Activated CD4-positive, alpha-beta memory T cell treated with anti-CD3 and anti-CD28 coated beads for 36 hours (primary cell): ENCODE data around the gene NR5A1. TPM values are rescaled to one million over a fixed set of nuclear protein-coding genes. Genes with fewer than 3 reads are reported as not detected.

Experiments used
- CTCF ChIA-PET: fragments of 350-600 bp; sonication (Branson Sonifier 250); formaldehyde crosslinking; loops from one replicate; lab custom pipeline; 2021; ENCODE audit warnings: antibody characterized with exemption, inconsistent platforms; lab: Charles Lee
- POLR2A ChIA-PET: fragments of 350-600 bp; sonication (Branson Sonifier 250); formaldehyde crosslinking; loops from one replicate; lab custom pipeline; 2021; ENCODE audit warnings: antibody characterized with exemption; lab: Charles Lee
- DNase-seq: peaks from one replicate; pipeline ENCODE4 v3.0.0-alpha.2; 2020
- H3K27ac Mint-ChIP-seq: one replicate; pipeline ENCODE4 v1.8.0; 2021; ENCODE audit warnings: mixed read lengths
- H3K27me3 Mint-ChIP-seq: one replicate; pipeline ENCODE4 v1.8.0; 2021; ENCODE audit warnings: mixed read lengths
- H3K36me3 Mint-ChIP-seq: one replicate; pipeline ENCODE4 v1.8.0; 2021; ENCODE audit warnings: mixed read lengths
- H3K4me1 Mint-ChIP-seq: one replicate; pipeline ENCODE4 v1.8.0; 2021; ENCODE audit warnings: low read depth, mixed read lengths
- H3K4me3 Mint-ChIP-seq: one replicate; pipeline ENCODE4 v1.8.0; 2021; ENCODE audit warnings: mild to moderate bottlenecking, mixed read lengths
- H3K9me3 Mint-ChIP-seq: one replicate; pipeline ENCODE4 v1.8.0; 2021; ENCODE audit warnings: mixed read lengths
- intact Hi-C: fragments of 100-400 bp; cut with micrococcal nuclease; formaldehyde crosslinking; loops from one replicate; pipeline ENCODE4 v1.15.1; 2023
- total RNA-seq, 2 experiments: library from RNA; stranded (reverse); gene quantifications; one replicate each; pipeline ENCODE4 v1.2.3, GENCODE V29; 2021

The NR5A1 gene
- total RNA-seq, 2 experiments from 2014 or later, result not detected

- H3K9me3 Mint-ChIP-seq, result no peaks in the 10 kb centered on the region
- intact Hi-C loops, result no loop called here
- DNase-seq, result no peak
- ChIA-PET CTCF (interaction anchor here (0.6 to 1.1 kb wide), 2 partner anchors 41 to 133 kb away, joined by 3 read pairs; no protein-coding TSS in a partner anchor), POLR2A (no interaction called here)
- H3K4me1 Mint-ChIP-seq, result peaks cover 13% of the 10 kb centered on the region
- H3K27me3 Mint-ChIP-seq, result peaks cover 2% of the 10 kb centered on the region
- H3K4me3 Mint-ChIP-seq, result no peak overlapping the region
- H3K27ac Mint-ChIP-seq, result no peak overlapping the region
- H3K36me3 Mint-ChIP-seq, result no peaks in the 10 kb centered on the region
Observed at GRCh38 chr9:124496075-124496449, 11.1 kb downstream of the NR5A1 start.

GRCh38 chr9:124495126-124496074 is 11.8 kb downstream of the NR5A1 start:
- ChIA-PET CTCF (no interaction called here), POLR2A (no interaction called here)
- H3K36me3 Mint-ChIP-seq, result no peaks in the 10 kb centered on the region
- intact Hi-C loops, result no loop called here
- DNase-seq, result no peak
- H3K27ac Mint-ChIP-seq, result no peak overlapping the region
- peaks cover 9% of the 10 kb centered on the region for H3K4me1 Mint-ChIP-seq
- no peak overlapping the region for H3K4me3 Mint-ChIP-seq
- H3K9me3 Mint-ChIP-seq, result no peaks in the 10 kb centered on the region
- peaks cover 2% of the 10 kb centered on the region for H3K27me3 Mint-ChIP-seq

- Mint-ChIP-seq H3K9me3 (no peaks in the 10 kb centered on the region), H3K4me3 (no peak overlapping the region), H3K27me3 (no peaks in the 10 kb centered on the region), H3K36me3 (no peaks in the 10 kb centered on the region), H3K4me1 (peaks cover 4% of the 10 kb centered on the region), H3K27ac (no peak overlapping the region)
- DNase-seq, result no peak
- intact Hi-C loops, result no loop called here
- ChIA-PET CTCF (interaction anchor here (0.7 kb wide), 1 partner anchor 33 kb away, joined by 3 read pairs; no protein-coding TSS in a partner anchor), POLR2A (no interaction called here)
Observed at GRCh38 chr9:124493794-124494479, 13.3 kb downstream of the NR5A1 start.

- Mint-ChIP-seq H3K27ac (no peak overlapping the region), H3K4me3 (no peak overlapping the region), H3K9me3 (no peaks in the 10 kb centered on the region), H3K36me3 (no peaks in the 10 kb centered on the region), H3K4me1 (peaks cover 4% of the 10 kb centered on the region), H3K27me3 (no peaks in the 10 kb centered on the region)
- ChIA-PET CTCF (no interaction called here), POLR2A (no interaction called here)
- intact Hi-C loops, result no loop called here
- DNase-seq, result no peak
Observed at GRCh38 chr9:124493218-124493617, 14.0 kb downstream of the NR5A1 start.

- DNase-seq, result no peak
- no peak overlapping the region for H3K4me3 Mint-ChIP-seq
- no peaks in the 10 kb centered on the region for H3K9me3 Mint-ChIP-seq
- H3K36me3 Mint-ChIP-seq, result no peaks in the 10 kb centered on the region
- no peak overlapping the region for H3K27ac Mint-ChIP-seq
- ChIA-PET POLR2A (no interaction called here), CTCF (no interaction called here)
- intact Hi-C loops, result no loop called here
- no peaks in the 10 kb centered on the region for H3K27me3 Mint-ChIP-seq
- peaks cover 4% of the 10 kb centered on the region for H3K4me1 Mint-ChIP-seq
Observed at GRCh38 chr9:124492818-124493217, 14.4 kb downstream of the NR5A1 start.

GRCh38 chr9:124491049-124491975 is 15.9 kb downstream of the NR5A1 start:
- H3K27me3 Mint-ChIP-seq, result no peaks in the 10 kb centered on the region
- H3K36me3 Mint-ChIP-seq, result no peaks in the 10 kb centered on the region
- DNase-seq, result no peak
- ChIA-PET POLR2A (no interaction called here), CTCF (no interaction called here)
- H3K9me3 Mint-ChIP-seq, result no peaks in the 10 kb centered on the region
- intact Hi-C loops, result no loop called here
- H3K4me3 Mint-ChIP-seq, result no peak overlapping the region
- peaks cover 4% of the 10 kb centered on the region for H3K4me1 Mint-ChIP-seq
- H3K27ac Mint-ChIP-seq, result no peak overlapping the region

- CTCF ChIA-PET, result no interaction called here
- Mint-ChIP-seq H3K27me3 (no peaks in the 10 kb centered on the region), H3K27ac (no peak overlapping the region), H3K4me3 (no peak overlapping the region), H3K9me3 (no peaks in the 10 kb centered on the region), H3K36me3 (no peaks in the 10 kb centered on the region), H3K4me1 (no peaks in the 10 kb centered on the region)
- DNase-seq, result no peak
- POLR2A ChIA-PET, result no interaction called here
- intact Hi-C loops, result no loop called here
Observed at GRCh38 chr9:124490004-124490403, 17.2 kb downstream of the NR5A1 start.

- ChIA-PET CTCF (no interaction called here), POLR2A (no interaction called here)
- DNase-seq, result no peak
- Mint-ChIP-seq H3K27me3 (no peaks in the 10 kb centered on the region), H3K27ac (no peak overlapping the region), H3K9me3 (no peaks in the 10 kb centered on the region), H3K36me3 (no peaks in the 10 kb centered on the region), H3K4me3 (no peak overlapping the region), H3K4me1 (no peaks in the 10 kb centered on the region)
- intact Hi-C loops, result no loop called here
Observed at GRCh38 chr9:124489222-124489621, 18.0 kb downstream of the NR5A1 start.

- Mint-ChIP-seq H3K27me3 (no peaks in the 10 kb centered on the region), H3K4me1 (no peaks in the 10 kb centered on the region), H3K27ac (no peak overlapping the region), H3K36me3 (no peaks in the 10 kb centered on the region), H3K9me3 (no peaks in the 10 kb centered on the region), H3K4me3 (no peak overlapping the region)
- no peak for DNase-seq
- ChIA-PET CTCF (no interaction called here), POLR2A (no interaction called here)
- intact Hi-C loops, result no loop called here
Observed at GRCh38 chr9:124488641-124489210, 18.5 kb downstream of the NR5A1 start.

- no peak overlapping the region for H3K27ac Mint-ChIP-seq
- ChIA-PET POLR2A (no interaction called here), CTCF (no interaction called here)
- H3K4me1 Mint-ChIP-seq, result no peaks in the 10 kb centered on the region
- H3K36me3 Mint-ChIP-seq, result no peaks in the 10 kb centered on the region
- intact Hi-C loops, result no loop called here
- H3K4me3 Mint-ChIP-seq, result no peak overlapping the region
- no peaks in the 10 kb centered on the region for H3K27me3 Mint-ChIP-seq
- H3K9me3 Mint-ChIP-seq, result no peaks in the 10 kb centered on the region
- DNase-seq, result no peak
Observed at GRCh38 chr9:124487260-124488182, 19.7 kb downstream of the NR5A1 start.

- DNase-seq, result no peak
- Mint-ChIP-seq H3K36me3 (no peaks in the 10 kb centered on the region), H3K4me3 (no peak overlapping the region), H3K9me3 (no peaks in the 10 kb centered on the region), H3K27ac (no peak overlapping the region), H3K27me3 (no peaks in the 10 kb centered on the region), H3K4me1 (no peaks in the 10 kb centered on the region)
- ChIA-PET POLR2A (no interaction called here), CTCF (no interaction called here)
- intact Hi-C loops, result no loop called here
Observed at GRCh38 chr9:124486778-124487259, 20.4 kb downstream of the NR5A1 start.
